T-helper 2 cell treated with Interferon-gamma antibody and Interleukin-4, amounts not matched to agents 5 μg/mL and 100 μg/mL, for 36 hours (primary cell): ENCODE data around the gene MPZL1.

Source experiments
- DNase-seq: peaks from one replicate; pipeline ENCODE4 v3.0.0; 2021; ENCODE audit warnings: low spot score
- H3K27ac Mint-ChIP-seq: one replicate; pipeline ENCODE4 v1.8.0; 2021; ENCODE audit warnings: mild to moderate bottlenecking, mixed read lengths
- H3K27me3 Mint-ChIP-seq: one replicate; pipeline ENCODE4 v1.8.0; 2021; ENCODE audit warnings: low read depth, mixed read lengths
- H3K36me3 Mint-ChIP-seq: one replicate; pipeline ENCODE4 v1.8.0; 2021; ENCODE audit warnings: low read depth, mixed read lengths
- H3K4me1 Mint-ChIP-seq: one replicate; pipeline ENCODE4 v1.8.0; 2021; ENCODE audit warnings: low read depth, mixed read lengths
- H3K4me3 Mint-ChIP-seq: one replicate; pipeline ENCODE4 v1.8.0; 2022; ENCODE audit warnings: mild to moderate bottlenecking, moderate library complexity, mixed read lengths
- H3K9me3 Mint-ChIP-seq: one replicate; pipeline ENCODE4 v1.8.0; 2021; ENCODE audit warnings: mixed read lengths

Gene MPZL1

GRCh38 chr1:167683641-167684502 lies 37.9 kb upstream of the MPZL1 start:
- Mint-ChIP-seq H3K9me3 (no peaks in the 10 kb centered on the region), H3K27ac (peak overlapping the region; percentile 5), H3K36me3 (peaks cover 49% of the 10 kb centered on the region), H3K4me3 (no peak overlapping the region), H3K27me3 (no peaks in the 10 kb centered on the region), H3K4me1 (peaks cover 6% of the 10 kb centered on the region)
- DNase-seq: no peak

- no peak for DNase-seq
- H3K36me3 Mint-ChIP-seq: peaks cover 68% of the 10 kb centered on the region
- H3K4me1 Mint-ChIP-seq: peaks cover 6% of the 10 kb centered on the region
- no peak overlapping the region for H3K27ac Mint-ChIP-seq
- H3K9me3 Mint-ChIP-seq: no peaks in the 10 kb centered on the region
- H3K4me3 Mint-ChIP-seq: no peak overlapping the region
- no peaks in the 10 kb centered on the region for H3K27me3 Mint-ChIP-seq
Measured at GRCh38 chr1:167685844-167686243, 35.9 kb upstream of the MPZL1 start.

DNA sequence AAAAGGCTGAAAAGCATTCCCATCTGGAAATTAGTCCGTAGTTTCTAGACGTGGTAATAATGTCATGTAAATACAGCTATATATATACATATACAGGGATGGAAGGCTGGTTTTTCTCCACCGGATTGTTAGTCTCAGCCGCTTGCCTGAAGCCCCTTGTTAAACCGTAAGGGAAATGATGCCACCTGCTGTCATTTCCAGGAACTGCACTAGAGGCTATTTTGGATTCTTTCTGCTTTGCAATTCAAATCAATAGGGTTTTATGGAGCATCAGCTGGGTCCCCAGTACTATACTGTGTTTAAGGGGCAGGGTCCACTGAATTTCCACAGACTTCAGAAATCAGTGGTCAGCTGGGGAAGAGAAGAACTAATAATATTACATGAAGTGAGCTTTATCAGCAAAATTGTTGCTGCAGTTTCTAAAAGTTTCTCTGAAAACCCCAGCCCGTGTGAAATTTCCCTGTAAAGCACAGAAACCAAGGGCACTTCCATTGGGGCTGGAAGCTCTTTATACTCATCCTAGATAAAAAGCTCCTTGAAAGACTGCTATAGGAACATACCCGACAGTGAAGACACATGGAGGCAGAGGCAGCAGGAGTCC lies 33.8 kb upstream of the MPZL1 start:
- H3K36me3 Mint-ChIP-seq: peaks cover 74% of the 10 kb centered on the region
- no peak overlapping the region for H3K27ac Mint-ChIP-seq
- H3K9me3 Mint-ChIP-seq: no peaks in the 10 kb centered on the region
- peak; percentile 58 for DNase-seq
- no peaks in the 10 kb centered on the region for H3K27me3 Mint-ChIP-seq
- H3K4me3 Mint-ChIP-seq: no peak overlapping the region
- H3K4me1 Mint-ChIP-seq: peaks cover 6% of the 10 kb centered on the region

DNA sequence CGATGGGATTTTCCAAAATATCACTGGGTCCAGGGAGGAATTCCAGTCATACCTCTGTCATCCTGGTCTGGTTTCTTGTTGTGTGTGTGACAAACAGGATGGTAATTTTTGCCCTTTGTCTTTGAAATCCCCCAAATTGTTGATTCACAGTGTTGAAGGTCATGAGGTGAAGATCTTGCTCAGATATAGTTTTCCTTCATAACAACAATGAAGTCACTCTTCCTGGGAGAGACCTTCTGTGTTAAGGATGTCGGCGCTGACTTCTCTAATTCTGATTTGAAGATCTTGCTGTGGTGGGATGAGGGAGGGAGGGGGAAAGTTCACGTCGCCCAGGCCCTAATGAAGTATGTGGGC lies 32.2 kb upstream of the MPZL1 start:
- peaks cover 80% of the 10 kb centered on the region for H3K36me3 Mint-ChIP-seq
- no peaks in the 10 kb centered on the region for H3K27me3 Mint-ChIP-seq
- H3K4me1 Mint-ChIP-seq: peaks cover 4% of the 10 kb centered on the region
- no peak overlapping the region for H3K27ac Mint-ChIP-seq
- no peaks in the 10 kb centered on the region for H3K9me3 Mint-ChIP-seq
- H3K4me3 Mint-ChIP-seq: no peak overlapping the region
- DNase-seq: no peak

DNA sequence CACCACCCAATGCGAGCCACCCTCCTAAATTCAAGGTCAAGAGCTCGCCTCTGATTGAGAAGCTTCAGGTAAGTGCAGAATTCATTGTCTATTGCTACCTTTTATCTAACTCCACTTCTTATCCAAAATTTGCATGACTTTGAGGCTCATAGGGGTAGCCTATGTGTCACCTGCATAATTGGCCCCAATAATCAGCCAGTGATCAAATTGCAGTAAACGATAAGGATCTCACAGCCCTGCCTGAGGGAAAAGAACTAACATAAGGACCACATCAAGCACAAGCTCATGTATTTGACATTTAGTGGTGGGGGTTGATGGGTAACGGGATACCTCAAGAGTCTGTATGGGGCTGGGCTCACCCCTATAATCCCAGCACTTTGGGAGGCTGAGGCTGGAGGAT lies 31.7 kb upstream of the MPZL1 start:
- H3K4me1 Mint-ChIP-seq: peaks cover 6% of the 10 kb centered on the region
- no peaks in the 10 kb centered on the region for H3K9me3 Mint-ChIP-seq
- H3K27me3 Mint-ChIP-seq: no peaks in the 10 kb centered on the region
- no peak overlapping the region for H3K4me3 Mint-ChIP-seq
- no peak overlapping the region for H3K27ac Mint-ChIP-seq
- DNase-seq: no peak
- H3K36me3 Mint-ChIP-seq: peaks cover 80% of the 10 kb centered on the region

- Mint-ChIP-seq H3K27ac (no peak overlapping the region), H3K27me3 (no peaks in the 10 kb centered on the region), H3K9me3 (no peaks in the 10 kb centered on the region), H3K4me1 (peaks cover 2% of the 10 kb centered on the region), H3K36me3 (peaks cover 87% of the 10 kb centered on the region), H3K4me3 (no peak overlapping the region)
- DNase-seq: no peak
Measured at GRCh38 chr1:167693425-167694045, 28.2 kb upstream of the MPZL1 start.

- H3K36me3 Mint-ChIP-seq: peaks cover 84% of the 10 kb centered on the region
- H3K27ac Mint-ChIP-seq: peak overlapping the region; percentile 38
- H3K4me3 Mint-ChIP-seq: no peak overlapping the region
- DNase-seq: no peak
- no peaks in the 10 kb centered on the region for H3K27me3 Mint-ChIP-seq
- H3K9me3 Mint-ChIP-seq: no peaks in the 10 kb centered on the region
- H3K4me1 Mint-ChIP-seq: peaks cover 2% of the 10 kb centered on the region
Measured at GRCh38 chr1:167694691-167695090, 27.1 kb upstream of the MPZL1 start.

GRCh38 chr1:167695147-167695546 lies 26.6 kb upstream of the MPZL1 start:
- Mint-ChIP-seq H3K36me3 (peaks cover 84% of the 10 kb centered on the region), H3K27ac (no peak overlapping the region), H3K4me1 (peaks cover 2% of the 10 kb centered on the region), H3K4me3 (no peak overlapping the region), H3K9me3 (no peaks in the 10 kb centered on the region), H3K27me3 (no peaks in the 10 kb centered on the region)
- DNase-seq: no peak

GRCh38 chr1:167695756-167696561 lies 25.8 kb upstream of the MPZL1 start:
- Mint-ChIP-seq H3K4me1 (peaks cover 2% of the 10 kb centered on the region), H3K36me3 (peaks cover 81% of the 10 kb centered on the region), H3K27ac (no peak overlapping the region)

GRCh38 chr1:167697667-167698141 lies 24.1 kb upstream of the MPZL1 start:
- H3K4me3 Mint-ChIP-seq: no peak overlapping the region
- DNase-seq: no peak
- peaks cover 2% of the 10 kb centered on the region for H3K4me1 Mint-ChIP-seq
- no peak overlapping the region for H3K27ac Mint-ChIP-seq
- peaks cover 74% of the 10 kb centered on the region for H3K36me3 Mint-ChIP-seq
- H3K27me3 Mint-ChIP-seq: no peaks in the 10 kb centered on the region
- H3K9me3 Mint-ChIP-seq: no peaks in the 10 kb centered on the region

More at GRCh38 chr1:167695756-167696561, 25.8 kb upstream of the MPZL1 start:
- H3K4me3 Mint-ChIP-seq: no peak overlapping the region
- DNase-seq: no peak
- H3K27me3 Mint-ChIP-seq: no peaks in the 10 kb centered on the region
- no peaks in the 10 kb centered on the region for H3K9me3 Mint-ChIP-seq

- DNase-seq: no peak
- Mint-ChIP-seq H3K36me3 (peaks cover 74% of the 10 kb centered on the region), H3K4me1 (peaks cover 2% of the 10 kb centered on the region), H3K4me3 (no peak overlapping the region), H3K27me3 (no peaks in the 10 kb centered on the region), H3K9me3 (no peaks in the 10 kb centered on the region), H3K27ac (no peak overlapping the region)
Measured at GRCh38 chr1:167698313-167698712, 23.5 kb upstream of the MPZL1 start.

DNA sequence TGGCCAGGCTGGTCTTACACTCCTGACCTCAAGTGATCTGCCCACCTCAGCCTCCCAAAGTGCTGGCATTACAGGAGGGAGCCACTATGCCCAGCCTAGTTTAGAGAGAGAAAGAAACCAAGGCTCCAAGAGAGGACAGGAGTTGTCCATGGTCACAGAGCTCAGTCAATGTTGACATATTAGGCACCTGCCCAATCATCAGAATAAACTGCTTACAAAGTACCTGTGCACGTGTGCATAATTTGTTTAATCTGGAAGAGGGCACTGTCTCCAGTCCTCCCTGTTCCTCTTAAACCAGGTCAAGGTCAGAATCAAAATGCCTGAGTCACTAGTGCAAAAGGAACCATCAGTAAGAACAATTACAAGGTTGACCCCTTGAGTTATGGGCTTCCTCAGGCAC lies 20.3 kb upstream of the MPZL1 start:
- Mint-ChIP-seq H3K9me3 (no peaks in the 10 kb centered on the region), H3K4me1 (peaks cover 2% of the 10 kb centered on the region), H3K27me3 (no peaks in the 10 kb centered on the region), H3K4me3 (no peak overlapping the region), H3K36me3 (peaks cover 76% of the 10 kb centered on the region), H3K27ac (no peak overlapping the region)
- no peak for DNase-seq

- no peak for DNase-seq
- Mint-ChIP-seq H3K27me3 (no peaks in the 10 kb centered on the region), H3K9me3 (no peaks in the 10 kb centered on the region), H3K36me3 (peaks cover 73% of the 10 kb centered on the region), H3K4me3 (no peak overlapping the region), H3K4me1 (peaks cover 4% of the 10 kb centered on the region), H3K27ac (no peak overlapping the region)
Measured at GRCh38 chr1:167703557-167703956, 18.2 kb upstream of the MPZL1 start.
